Lower lobe of right lung (tissue), 2 donors: ENCODE results near the gene LYSMD1. TPM values are rescaled to one million over a fixed set of nuclear protein-coding genes. Genes with fewer than 3 reads are reported as not detected.

Experiments
- ATAC-seq, 2 donors: fragments of 200-7000 bp; cut with Tn5 transposase; one replicate each; pipeline ENCODE4 v1.9.1; 2020 to 2022; ENCODE audit warnings: mild to moderate bottlenecking in 2 of 2, moderate library complexity in 2 of 2
- DNase-seq: peaks from one replicate; pipeline ENCODE4 v3.0.0-alpha.2; 2020
- H3K27ac ChIP-seq: fragments of 200-600 bp; one replicate; pipeline ENCODE4 v1.8.0; 2022
- H3K27me3 ChIP-seq: fragments of 200-600 bp; one replicate; pipeline ENCODE4 v1.8.0; 2022; ENCODE audit warnings: low read depth
- H3K36me3 ChIP-seq: fragments of 200-600 bp; one replicate; pipeline ENCODE4 v1.8.0; 2022; ENCODE audit warnings: mild to moderate bottlenecking
- H3K4me1 ChIP-seq: fragments of 200-600 bp; one replicate; pipeline ENCODE4 v1.8.0; 2022
- H3K4me3 ChIP-seq: fragments of 200-600 bp; one replicate; pipeline ENCODE4 v1.8.0; 2022; ENCODE audit warnings: mild to moderate bottlenecking
- H3K9me3 ChIP-seq: fragments of 200-600 bp; one replicate; pipeline ENCODE4 v1.8.0; 2022
- intact Hi-C: fragments of 100-400 bp; cut with DNase I; formaldehyde crosslinking; loops from one replicate; pipeline ENCODE4 v1.11.0; 2022
- total RNA-seq: library from RNA; stranded (reverse); fragmentation: NEBNext Ultra II Directional; extraction: Animal tissue kit (Norgen Biotek cat#: 25700); gene quantifications from one replicate; pipeline ENCODE4 v1.2.1, GENCODE V29; 2021
- TF ChIP-seq, protein P1 (sequence below): fragments of 200-600 bp; IDR thresholded peaks from one replicate; pipeline ENCODE4 v1.8.0; 2022; ENCODE audit warnings: antibody characterized with exemption, mild to moderate bottlenecking
- donor health status: DM: no; HTN: yes; CAD: no; lungs with severe emphysema.

Gene LYSMD1
- total RNA-seq, 1 donor from 2014 or later: 6.5 TPM

DNA sequence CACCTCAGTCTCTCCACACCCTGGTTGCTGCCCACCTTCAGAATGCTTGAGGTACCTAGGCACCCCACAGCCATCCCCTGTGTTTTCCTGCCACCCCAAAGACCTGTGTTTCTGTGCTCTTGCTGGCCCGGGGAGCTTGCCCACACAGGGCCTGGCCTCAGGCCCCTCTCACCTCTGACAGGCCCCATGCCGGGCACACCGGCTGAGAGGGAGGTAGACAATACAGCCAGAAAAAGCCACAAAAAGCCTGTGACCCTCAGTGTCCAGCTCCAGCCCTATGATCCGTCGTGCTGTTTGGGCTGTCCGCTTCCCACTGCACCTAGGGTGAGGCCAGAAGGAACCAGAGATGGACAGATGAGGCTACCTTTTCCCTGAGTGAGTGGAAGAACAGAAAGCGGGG lies 30.7 kb downstream of the LYSMD1 start:
- Histone ChIP-seq H3K4me3 (no peak overlapping the region), H3K4me1 (peaks cover 23% of the 10 kb centered on the region), H3K27ac (no peak overlapping the region), H3K27me3 (no peaks in the 10 kb centered on the region), H3K9me3 (no peaks in the 10 kb centered on the region), H3K36me3 (peaks cover 9% of the 10 kb centered on the region)
- intact Hi-C loops: no loop called here
- ATAC-seq (no peak), DNase-seq (no peak)
- TF ChIP-seq, protein P1, sequence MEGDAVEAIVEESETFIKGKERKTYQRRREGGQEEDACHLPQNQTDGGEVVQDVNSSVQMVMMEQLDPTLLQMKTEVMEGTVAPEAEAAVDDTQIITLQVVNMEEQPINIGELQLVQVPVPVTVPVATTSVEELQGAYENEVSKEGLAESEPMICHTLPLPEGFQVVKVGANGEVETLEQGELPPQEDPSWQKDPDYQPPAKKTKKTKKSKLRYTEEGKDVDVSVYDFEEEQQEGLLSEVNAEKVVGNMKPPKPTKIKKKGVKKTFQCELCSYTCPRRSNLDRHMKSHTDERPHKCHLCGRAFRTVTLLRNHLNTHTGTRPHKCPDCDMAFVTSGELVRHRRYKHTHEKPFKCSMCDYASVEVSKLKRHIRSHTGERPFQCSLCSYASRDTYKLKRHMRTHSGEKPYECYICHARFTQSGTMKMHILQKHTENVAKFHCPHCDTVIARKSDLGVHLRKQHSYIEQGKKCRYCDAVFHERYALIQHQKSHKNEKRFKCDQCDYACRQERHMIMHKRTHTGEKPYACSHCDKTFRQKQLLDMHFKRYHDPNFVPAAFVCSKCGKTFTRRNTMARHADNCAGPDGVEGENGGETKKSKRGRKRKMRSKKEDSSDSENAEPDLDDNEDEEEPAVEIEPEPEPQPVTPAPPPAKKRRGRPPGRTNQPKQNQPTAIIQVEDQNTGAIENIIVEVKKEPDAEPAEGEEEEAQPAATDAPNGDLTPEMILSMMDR: no peak

DNA sequence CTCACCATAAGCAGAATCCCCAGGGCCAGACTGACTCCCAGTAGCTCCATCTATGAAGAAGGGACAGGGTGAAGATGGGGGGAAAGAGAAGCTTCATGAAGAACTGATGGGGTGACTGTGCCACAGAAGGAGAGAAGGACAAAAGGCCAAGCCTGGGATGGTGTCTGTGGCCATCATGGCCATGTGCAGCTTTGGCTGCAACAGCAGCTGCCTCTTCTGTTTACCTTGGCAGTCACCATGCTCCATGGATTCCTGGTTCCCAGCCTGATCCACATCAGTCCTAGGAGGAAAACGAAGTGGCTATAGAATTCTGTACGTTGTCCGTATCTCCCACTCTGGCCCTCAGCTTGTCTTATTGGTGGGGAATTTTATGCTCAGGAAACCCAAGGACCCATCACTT lies 31.3 kb downstream of the LYSMD1 start:
- no peaks in the 10 kb centered on the region for H3K27me3 ChIP-seq
- DNase-seq (no peak), ATAC-seq (no peak)
- intact Hi-C loops: no loop called here
- H3K27ac ChIP-seq: no peak overlapping the region
- peaks cover 23% of the 10 kb centered on the region for H3K4me1 ChIP-seq
- TF ChIP-seq, protein P1: no peak
- H3K4me3 ChIP-seq: no peak overlapping the region
- H3K9me3 ChIP-seq: no peaks in the 10 kb centered on the region
- peaks cover 5% of the 10 kb centered on the region for H3K36me3 ChIP-seq

DNA sequence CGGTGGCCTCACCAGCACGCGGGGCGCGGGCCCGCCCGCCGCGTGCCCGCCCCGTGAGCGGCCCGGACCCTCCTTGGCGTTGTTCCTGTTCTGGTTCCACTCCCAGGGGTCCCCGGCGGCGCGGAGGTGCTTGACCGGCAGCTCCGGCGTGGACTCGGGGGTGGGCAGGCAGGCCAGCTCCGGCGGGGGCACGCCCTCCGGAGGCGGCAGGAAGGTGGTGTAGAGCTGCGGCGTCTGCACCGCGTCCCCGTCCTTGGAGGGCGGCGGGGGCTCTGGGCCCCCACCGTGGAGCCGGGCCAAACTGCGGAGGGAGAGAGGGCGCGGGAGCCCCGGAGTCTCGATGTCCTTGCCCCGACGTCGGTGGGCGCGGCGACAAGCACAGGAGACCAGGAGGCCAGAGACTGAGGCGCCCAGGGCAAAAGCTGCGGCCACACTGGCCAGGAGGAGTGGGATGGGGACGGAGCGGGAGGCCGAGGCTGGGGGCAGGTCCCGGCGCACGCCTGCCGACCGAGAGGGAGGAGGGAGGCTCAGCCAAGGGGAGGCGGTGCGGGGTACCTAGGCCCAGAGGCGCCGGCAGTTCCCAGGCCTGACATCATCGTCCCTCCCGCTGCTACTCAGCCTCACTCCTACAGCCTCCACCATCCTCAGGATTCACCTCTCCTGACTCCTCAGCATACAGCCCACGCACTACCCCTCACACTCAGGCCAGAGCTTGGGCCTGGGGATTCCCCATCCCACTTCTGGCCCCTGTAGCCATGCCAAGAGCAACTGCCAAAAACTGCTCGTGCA lies 32.5 kb downstream of the LYSMD1 start:
- H3K9me3 ChIP-seq: no peaks in the 10 kb centered on the region
- no peak for DNase-seq
- H3K27ac ChIP-seq: no peak overlapping the region
- TF ChIP-seq, protein P1: no peak
- H3K36me3 ChIP-seq: peaks cover 5% of the 10 kb centered on the region
- H3K4me3 ChIP-seq: no peak overlapping the region
- intact Hi-C loops: no loop called here
- H3K4me1 ChIP-seq: peaks cover 23% of the 10 kb centered on the region
- no peak for ATAC-seq
- no peaks in the 10 kb centered on the region for H3K27me3 ChIP-seq

DNA sequence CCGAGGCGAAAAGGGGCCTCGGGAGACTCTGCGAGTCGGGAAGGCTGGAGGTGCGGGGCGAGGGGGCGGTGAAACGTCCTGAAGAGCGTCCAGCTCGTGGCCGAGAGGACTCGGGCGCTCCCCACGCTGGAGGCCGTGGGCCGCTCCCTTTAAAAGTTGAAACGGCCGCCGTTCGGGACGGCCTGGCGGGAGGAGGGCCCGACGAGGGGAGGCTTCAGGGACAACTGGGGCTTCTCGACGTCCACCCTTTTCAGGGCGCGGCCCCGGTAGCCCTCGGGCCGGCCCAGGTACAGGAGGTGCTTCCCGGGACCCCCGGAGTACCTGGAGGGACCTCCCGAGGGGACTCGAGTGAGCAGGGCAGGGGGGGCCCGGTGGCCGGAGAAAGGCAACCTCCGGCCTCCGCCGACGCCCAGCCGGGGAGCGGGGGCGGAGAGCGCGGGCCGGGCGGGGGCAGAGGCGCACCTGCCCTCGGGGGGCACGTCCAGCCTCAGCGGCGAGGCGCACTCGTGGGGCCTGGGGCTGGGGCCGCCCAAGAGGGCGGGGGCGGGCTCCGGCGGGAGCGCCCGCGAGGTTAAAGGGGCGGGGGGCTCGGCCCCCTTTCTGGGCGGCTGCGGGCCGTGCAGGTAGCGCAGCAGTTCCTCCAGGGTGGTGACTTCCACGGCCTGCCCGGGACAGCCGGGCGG lies 33.2 kb downstream of the LYSMD1 start:
- ATAC-seq (peak; percentile 3 to 18), DNase-seq (no peak)
- Histone ChIP-seq H3K4me1 (peaks cover 23% of the 10 kb centered on the region), H3K9me3 (no peaks in the 10 kb centered on the region), H3K36me3 (peaks cover 5% of the 10 kb centered on the region), H3K4me3 (peak overlapping the region; percentile 51), H3K27me3 (no peaks in the 10 kb centered on the region), H3K27ac (no peak overlapping the region)
- TF ChIP-seq, protein P1: no peak
- intact Hi-C loops: no loop called here

DNA sequence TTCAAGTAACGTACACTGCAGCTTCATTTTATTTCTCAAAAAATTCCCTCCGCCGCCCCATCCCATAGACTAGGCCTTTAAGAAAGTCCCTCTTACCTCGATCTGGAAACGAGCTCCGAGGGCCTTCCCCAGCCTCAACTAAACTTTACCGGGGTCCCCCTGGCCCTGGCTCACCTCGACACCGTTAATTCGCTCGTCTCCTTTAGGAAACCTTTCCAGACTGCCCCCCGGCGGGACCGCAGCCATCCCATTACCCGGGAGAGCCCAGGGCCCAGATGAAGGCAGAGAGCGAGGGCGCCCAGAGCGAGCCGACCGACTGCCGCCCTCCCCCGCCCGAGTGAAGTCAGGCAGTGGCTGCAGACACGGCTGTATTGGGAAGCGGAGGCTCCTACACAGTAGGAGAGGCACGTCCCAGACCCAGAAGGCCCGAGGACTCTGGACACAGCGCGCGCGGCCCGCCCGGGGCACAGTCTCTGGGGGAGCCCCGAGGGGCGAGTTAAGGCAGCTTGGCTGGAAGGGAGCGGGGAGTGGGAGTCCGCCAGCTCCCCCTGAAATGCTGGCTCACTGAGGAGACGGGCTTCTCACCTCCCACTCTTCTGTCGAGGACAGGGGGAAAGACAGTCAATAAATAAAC lies 33.9 kb downstream of the LYSMD1 start:
- intact Hi-C loops: no loop called here
- peaks cover 5% of the 10 kb centered on the region for H3K36me3 ChIP-seq
- ATAC-seq: peak; percentile 65 to 75
- peaks cover 23% of the 10 kb centered on the region for H3K4me1 ChIP-seq
- no peaks in the 10 kb centered on the region for H3K27me3 ChIP-seq
- H3K27ac ChIP-seq: peak overlapping the region; percentile 36
- no peak for DNase-seq
- peak overlapping the region; percentile 51 for H3K4me3 ChIP-seq
- TF ChIP-seq, protein P1: no peak
- no peaks in the 10 kb centered on the region for H3K9me3 ChIP-seq
